IPS-15b (cell line): ENCODE results near the gene ZNF132.

Experiments used
- H3K27me3 ChIP-seq: one replicate; pipeline ENCODE4 v1.6.1; 2013; ENCODE audit warnings: low read length; ENCODE audit not compliant: control insufficient read depth, insufficient read depth
- H3K36me3 ChIP-seq: one replicate; pipeline ENCODE4 v1.6.1; 2013; ENCODE audit warnings: low read length; ENCODE audit not compliant: control insufficient read depth, insufficient read depth
- H3K4me1 ChIP-seq: one replicate; pipeline ENCODE4 v1.6.1; 2013; ENCODE audit warnings: mild to moderate bottlenecking, low read length; ENCODE audit not compliant: control insufficient read depth, insufficient read depth
- H3K4me3 ChIP-seq: one replicate; pipeline ENCODE4 v1.5.1; 2013; ENCODE audit warnings: low read depth, low read length
- H3K9ac ChIP-seq: one replicate; pipeline ENCODE4 v1.6.1; 2013; ENCODE audit warnings: low read depth, mild to moderate bottlenecking, low read length
- H3K9me3 ChIP-seq: one replicate; pipeline ENCODE4 v1.6.1; 2013; ENCODE audit warnings: mild to moderate bottlenecking, low read length; ENCODE audit not compliant: control insufficient read depth, insufficient read depth

The ZNF132 gene

DNA sequence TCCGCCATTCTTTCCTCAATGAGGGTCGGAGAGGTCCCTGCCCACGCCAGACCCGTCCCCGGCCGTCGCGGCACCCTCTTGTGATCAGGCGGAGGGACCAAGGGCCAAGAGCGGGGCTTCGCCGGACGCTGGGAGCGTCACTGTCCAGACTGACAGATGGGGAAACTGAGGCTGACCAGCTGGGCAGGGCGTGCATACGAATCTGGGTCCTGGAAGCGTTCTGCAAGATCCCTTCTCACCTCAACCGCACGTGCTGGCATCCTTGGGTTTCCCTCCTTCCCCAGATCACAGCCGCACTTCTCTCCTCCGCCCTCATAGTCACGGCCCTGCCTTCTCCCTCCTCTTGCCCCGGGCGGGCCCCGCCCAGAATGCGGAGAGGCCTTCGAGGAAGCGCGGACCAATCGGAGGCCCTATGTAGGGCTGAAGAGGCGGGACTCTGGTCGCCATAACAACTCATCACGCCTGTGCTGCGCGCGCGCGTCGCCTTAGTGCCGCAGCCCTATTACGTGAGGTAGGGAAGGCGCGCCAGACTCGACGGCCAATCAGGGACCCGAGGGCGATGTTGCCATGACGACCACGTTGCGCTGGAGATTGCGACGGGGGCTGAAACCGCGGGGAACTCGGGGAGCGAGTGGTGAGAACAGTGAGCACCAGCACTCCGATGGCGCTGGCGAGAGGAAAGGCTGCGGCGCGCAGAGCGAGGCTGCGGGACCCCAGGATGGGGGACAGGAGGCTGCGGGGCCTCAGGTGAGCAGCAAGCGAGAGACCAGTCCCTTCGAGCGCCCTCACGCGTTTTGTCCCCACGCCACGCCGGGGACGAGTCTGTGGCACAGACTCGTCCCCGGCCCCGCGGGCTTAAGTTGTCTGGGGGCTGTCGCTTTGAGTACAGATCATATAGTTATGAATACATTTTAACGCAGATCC is 38.8 kb downstream of the ZNF132 start:
- peaks cover 2% of the 10 kb centered on the region for H3K4me1 ChIP-seq
- H3K36me3 ChIP-seq = no peaks in the 10 kb centered on the region
- H3K9me3 ChIP-seq = no peaks in the 10 kb centered on the region
- peaks cover 20% of the 10 kb centered on the region for H3K27me3 ChIP-seq
- peak overlapping the region; percentile 84 for H3K4me3 ChIP-seq
- H3K9ac ChIP-seq = peak overlapping the region; percentile 76

DNA sequence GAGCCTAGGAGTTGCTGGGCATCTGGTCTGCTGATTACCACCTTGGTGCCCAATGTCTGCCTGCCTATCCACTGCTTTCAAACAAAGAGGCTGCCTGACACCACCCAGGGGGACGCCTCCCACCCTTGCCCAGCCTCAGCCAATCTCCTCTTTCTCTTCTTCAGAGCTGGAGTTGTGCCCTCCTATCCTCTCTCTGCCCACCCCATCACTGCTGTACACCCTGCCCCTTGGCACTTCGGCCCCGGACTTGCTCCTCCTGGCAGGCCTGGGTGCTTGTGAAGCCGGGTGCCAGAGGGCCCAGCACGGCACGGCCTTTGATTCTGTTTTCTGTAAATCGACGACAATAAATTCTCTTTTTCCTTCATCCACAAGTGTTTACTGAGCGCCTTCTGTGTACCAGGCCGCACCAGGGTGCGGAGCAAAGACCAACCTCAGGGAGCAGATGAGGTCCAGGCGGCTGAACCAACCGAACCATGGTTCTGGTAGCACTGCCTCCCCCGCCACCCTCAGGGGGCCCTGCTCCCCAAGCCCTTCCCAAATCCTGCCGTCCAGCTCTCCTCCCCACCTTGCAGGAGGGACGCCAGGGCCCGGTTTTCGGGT is 39.5 kb downstream of the ZNF132 start:
- H3K9ac ChIP-seq = peak overlapping the region; percentile 76
- no peaks in the 10 kb centered on the region for H3K9me3 ChIP-seq
- peaks cover 2% of the 10 kb centered on the region for H3K4me1 ChIP-seq
- H3K36me3 ChIP-seq = no peaks in the 10 kb centered on the region
- H3K4me3 ChIP-seq = peak overlapping the region; percentile 74
- H3K27me3 ChIP-seq = peaks cover 20% of the 10 kb centered on the region

DNA sequence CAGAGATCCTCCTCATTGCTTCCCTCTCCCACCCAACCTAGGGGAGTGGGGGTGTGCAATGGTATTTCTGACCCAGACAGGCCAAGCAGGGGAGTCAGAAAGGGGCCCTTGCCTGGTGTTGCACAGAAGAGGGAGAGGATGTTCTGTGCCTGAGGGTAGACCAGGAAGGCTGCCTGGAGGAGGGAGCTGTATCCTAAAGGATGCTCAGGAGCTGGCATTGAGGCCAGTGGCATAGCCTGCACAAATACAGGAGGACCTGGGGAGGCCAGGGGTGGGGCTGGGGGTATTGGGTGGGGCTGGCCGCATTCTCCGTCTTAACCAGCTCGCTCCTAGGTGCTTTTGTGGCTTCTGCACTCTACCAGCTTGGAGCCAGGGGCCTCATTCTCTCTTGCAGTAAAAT is 40.0 kb downstream of the ZNF132 start:
- Histone ChIP-seq H3K9me3 (no peaks in the 10 kb centered on the region), H3K4me3 (peak overlapping the region; percentile 74), H3K4me1 (peaks cover 2% of the 10 kb centered on the region), H3K36me3 (peaks cover 1% of the 10 kb centered on the region), H3K9ac (no peak overlapping the region), H3K27me3 (peaks cover 20% of the 10 kb centered on the region)

DNA sequence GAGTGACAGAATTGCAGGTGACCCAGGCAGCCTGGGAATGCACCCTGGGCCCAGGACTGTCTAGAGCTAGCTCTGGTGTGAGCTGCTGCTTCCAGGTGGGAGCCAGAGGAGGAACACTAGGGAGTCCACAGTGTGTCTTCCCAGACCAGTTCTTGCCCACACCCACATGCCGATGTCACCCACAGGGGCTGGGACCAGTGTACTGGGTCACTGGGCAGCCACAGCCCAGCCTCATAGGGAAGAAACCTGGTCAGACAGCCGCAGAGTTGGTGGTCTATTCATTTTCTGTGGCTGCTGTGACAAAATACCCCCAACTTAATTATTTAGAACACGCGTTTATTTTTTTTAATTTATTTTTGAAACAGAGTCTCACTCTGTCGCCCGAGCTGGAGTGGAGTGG is 41.4 kb downstream of the ZNF132 start:
- Histone ChIP-seq H3K27me3 (peaks cover 20% of the 10 kb centered on the region), H3K36me3 (peaks cover 15% of the 10 kb centered on the region), H3K9me3 (no peaks in the 10 kb centered on the region), H3K9ac (no peak overlapping the region), H3K4me3 (no peak overlapping the region), H3K4me1 (peaks cover 2% of the 10 kb centered on the region)

DNA sequence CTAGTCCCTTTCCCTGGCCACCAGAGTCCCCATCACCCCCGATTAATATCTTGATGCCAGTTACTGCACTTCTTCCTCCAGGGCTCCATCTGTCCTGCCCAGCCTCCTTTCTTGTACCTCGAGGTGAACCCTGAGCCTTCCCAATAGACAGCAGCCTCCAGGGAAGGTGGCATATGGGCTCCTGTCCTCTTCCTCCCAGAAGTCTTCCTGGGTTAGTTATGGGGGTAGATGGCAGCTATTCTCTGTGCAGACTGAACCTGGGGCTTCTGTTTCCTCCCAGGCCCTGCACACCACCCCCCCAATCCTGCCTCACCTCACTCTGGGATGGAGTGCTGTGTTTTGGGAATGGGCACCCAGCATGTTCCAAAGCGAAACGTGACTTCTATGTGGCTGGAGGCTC is 41.9 kb downstream of the ZNF132 start:
- Histone ChIP-seq H3K4me3 (no peak overlapping the region), H3K4me1 (peaks cover 2% of the 10 kb centered on the region), H3K27me3 (peaks cover 20% of the 10 kb centered on the region), H3K36me3 (peaks cover 19% of the 10 kb centered on the region), H3K9ac (no peak overlapping the region), H3K9me3 (no peaks in the 10 kb centered on the region)

GRCh38 chr19:58397533-58398037 is 42.4 kb downstream of the ZNF132 start:
- H3K36me3 ChIP-seq = peaks cover 24% of the 10 kb centered on the region
- peaks cover 2% of the 10 kb centered on the region for H3K4me1 ChIP-seq
- no peak overlapping the region for H3K9ac ChIP-seq
- no peaks in the 10 kb centered on the region for H3K9me3 ChIP-seq
- H3K27me3 ChIP-seq = peaks cover 20% of the 10 kb centered on the region
- no peak overlapping the region for H3K4me3 ChIP-seq

DNA sequence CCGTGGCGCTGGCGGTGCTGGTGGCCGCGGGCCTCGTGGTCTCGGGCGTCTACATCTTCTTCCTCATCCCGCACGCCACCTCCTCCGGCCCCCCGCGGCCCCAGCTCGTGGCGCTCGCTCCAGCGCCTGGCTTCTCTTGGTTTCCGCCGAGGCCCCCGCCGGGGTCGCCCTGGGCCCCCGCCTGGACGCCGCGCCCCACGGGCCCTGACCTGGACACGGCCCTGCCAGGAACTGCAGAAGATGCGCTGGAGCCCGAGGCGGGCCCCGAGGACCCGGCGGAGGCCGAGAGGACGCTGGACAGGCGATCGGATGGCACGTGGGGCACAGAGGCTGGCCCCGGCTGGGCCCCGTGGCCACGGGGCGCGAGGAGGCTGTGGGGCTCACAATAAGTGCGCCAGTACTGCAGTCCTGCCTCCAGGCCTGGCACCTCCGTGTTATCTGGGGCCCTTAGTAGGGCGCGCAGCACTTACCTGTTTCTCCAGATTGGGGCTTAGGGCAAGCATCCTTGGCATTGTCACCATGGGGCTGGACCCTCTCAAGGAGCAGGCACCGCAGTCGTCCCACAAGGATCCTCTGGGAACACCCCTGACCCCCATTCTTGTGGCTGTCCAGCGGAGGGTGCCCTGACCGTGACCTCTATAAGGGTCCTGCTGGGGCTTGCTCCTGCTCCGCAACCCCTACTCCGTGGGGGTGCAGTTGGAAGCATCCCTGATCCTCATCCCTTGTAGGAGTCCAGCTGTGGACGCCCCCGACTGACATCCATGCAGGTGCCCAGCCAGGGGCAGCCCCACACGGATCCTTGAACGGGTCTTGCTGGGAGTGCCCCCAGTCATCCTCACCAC is 43.0 kb downstream of the ZNF132 start:
- no peaks in the 10 kb centered on the region for H3K9me3 ChIP-seq
- H3K4me3 ChIP-seq = peak overlapping the region; percentile 13
- H3K27me3 ChIP-seq = peaks cover 20% of the 10 kb centered on the region
- peak overlapping the region; percentile 37 for H3K9ac ChIP-seq
- H3K4me1 ChIP-seq = peaks cover 2% of the 10 kb centered on the region
- H3K36me3 ChIP-seq = peaks cover 28% of the 10 kb centered on the region

DNA sequence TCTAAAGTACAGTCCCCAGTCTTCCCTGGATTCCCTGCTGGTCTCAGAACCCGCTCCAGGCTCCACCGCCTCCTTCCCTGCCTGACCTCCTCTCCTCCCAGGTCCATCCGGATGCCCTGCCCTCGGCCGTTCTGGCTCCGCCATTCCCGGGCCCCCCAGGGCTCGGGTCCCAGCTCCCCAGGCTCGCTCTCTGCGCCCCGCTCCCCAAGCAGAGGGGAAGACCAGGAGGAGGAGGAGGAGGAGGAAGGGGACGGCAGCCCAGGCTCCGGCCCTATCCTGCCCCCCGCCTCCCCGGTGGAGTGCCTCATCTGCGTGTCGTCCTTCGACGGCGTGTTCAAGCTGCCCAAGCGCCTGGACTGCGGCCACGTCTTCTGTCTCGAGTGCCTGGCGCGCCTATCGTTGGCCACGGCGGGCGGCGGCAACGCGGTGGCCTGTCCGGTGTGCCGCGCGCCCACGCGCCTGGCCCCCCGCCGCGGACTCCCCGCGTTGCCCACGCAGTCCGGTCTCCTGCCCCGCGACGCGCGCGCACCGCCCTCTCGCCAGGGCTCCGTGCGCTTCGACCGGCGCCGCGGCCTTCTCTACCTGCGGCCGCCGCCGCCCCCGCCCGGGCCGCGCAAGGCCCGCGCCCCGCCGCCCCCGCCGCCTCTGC is 43.9 kb downstream of the ZNF132 start:
- peaks cover 35% of the 10 kb centered on the region for H3K36me3 ChIP-seq
- H3K4me3 ChIP-seq = peak overlapping the region; percentile 45
- peaks cover 2% of the 10 kb centered on the region for H3K4me1 ChIP-seq
- peaks cover 20% of the 10 kb centered on the region for H3K27me3 ChIP-seq
- peak overlapping the region; percentile 65 for H3K9ac ChIP-seq
- no peaks in the 10 kb centered on the region for H3K9me3 ChIP-seq

DNA sequence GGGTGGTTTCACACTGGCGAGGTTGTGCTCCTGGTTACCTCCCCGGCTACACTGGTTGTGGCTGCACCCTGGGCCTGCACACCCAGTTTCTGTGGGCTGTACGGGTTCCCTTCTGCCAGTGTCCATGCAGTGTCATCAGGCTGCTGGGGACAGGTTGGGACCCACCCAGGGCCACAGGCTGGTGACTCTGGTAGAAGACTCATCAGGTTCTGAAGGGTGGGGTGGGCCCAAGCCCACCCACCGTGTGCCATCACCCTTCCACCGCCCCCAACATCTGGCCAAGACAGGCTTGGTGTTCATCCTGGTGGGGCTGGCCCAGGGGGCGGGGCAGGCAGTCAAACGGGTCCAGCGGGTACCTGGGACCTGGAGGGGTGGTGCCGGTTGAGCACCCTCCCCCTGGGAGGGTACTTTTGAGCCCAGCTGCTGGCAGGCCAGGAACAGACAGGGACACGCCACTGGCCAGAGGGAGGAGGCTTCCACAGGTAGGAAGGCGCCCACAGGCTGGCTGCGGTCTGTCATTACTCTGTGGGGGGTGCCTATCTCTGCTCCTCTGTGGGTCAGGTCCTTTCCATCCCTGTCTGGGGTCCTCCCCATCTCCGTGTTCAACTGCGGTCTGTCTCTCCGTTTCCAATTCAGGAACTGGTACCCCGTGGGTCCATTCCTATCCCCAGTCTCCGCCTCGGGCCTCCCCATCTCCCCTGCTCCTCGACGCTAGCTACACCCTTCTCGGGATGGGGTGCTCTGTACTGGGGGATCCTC is 44.6 kb downstream of the ZNF132 start, which contains the start of gene RNF225:
Gene RNF225 (plus strand): TSS at position 437 of the 759 bp plus-strand sequence. CDS start 434 bp downstream, outside the sequence.
- Histone ChIP-seq H3K36me3 (peaks cover 41% of the 10 kb centered on the region), H3K4me1 (no peaks in the 10 kb centered on the region), H3K4me3 (peak within 1 kb of the TSS; percentile 45), H3K9ac (peak within 1 kb of the TSS; percentile 65), H3K27me3 (peaks cover 17% of the 10 kb centered on the region), H3K9me3 (no peaks in the 10 kb centered on the region)

- no peaks in the 10 kb centered on the region for H3K4me1 ChIP-seq
- H3K36me3 ChIP-seq = peaks cover 45% of the 10 kb centered on the region
- no peak overlapping the region for H3K4me3 ChIP-seq
- H3K9ac ChIP-seq = no peak overlapping the region
- H3K27me3 ChIP-seq = peaks cover 17% of the 10 kb centered on the region
- H3K9me3 ChIP-seq = no peaks in the 10 kb centered on the region
Measured at GRCh38 chr19:58394821-58395219, 45.1 kb downstream of the ZNF132 start.
